Lung microvascular endothelial cell (primary cell): ENCODE results near the gene CORIN. TPM values are rescaled to one million over a fixed set of nuclear protein-coding genes. Genes with fewer than 3 reads are reported as not detected.
"Not testable (repeated sequence)": the region's sequence is repeated elsewhere in the genome, so short reads cannot be mapped to it uniquely, and the experiment has no call there.

Source experiments
- DNase-seq, 2 donors: peaks; one replicate each; pipeline versions ENCODE4 v3.0.0 to v3.0.0-alpha.2; 2010; ENCODE audit warnings: low read depth in 2 of 2
- total RNA-seq: library from RNA; depleted of rRNA; stranded (reverse); fragments of >200 nt; gene quantifications from 2 replicates; pipeline ENCODE4 v1.2.1, GENCODE V29; 2014

Gene CORIN
- total RNA-seq, 1 donor from 2014 or later: under 0.01 TPM

GRCh38 chr4:47729131-47729680, 108.7 kb downstream of the CORIN start:
- DNase-seq: no peak

GRCh38 chr4:47721892-47722575, 115.8 kb downstream of the CORIN start:
- DNase-seq: no peak

DNA sequence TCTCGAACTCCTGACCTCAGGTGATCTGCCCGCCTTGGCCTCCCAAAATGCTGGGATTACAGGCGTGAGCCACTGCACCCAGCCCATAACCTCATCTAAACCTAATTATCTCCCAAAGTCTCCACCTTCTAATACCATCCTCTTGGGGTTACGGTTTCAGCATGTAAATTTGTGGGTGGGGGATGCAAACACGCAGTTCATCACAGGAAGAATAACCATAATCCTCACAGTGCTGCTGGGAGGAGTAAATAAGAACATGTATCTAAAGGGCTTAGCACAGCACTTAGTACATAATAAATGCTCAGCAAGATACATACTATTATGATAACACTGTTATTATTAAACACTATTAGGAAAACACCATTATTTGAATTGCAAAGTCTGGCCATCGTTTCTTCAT, 116.4 kb downstream of the CORIN start:
- DNase-seq: no peak

- DNase-seq: no peak
Observed at GRCh38 chr4:47720787-47721186, 117.1 kb downstream of the CORIN start.

GRCh38 chr4:47719576-47719975, 118.3 kb downstream of the CORIN start:
- no peak for DNase-seq

GRCh38 chr4:47718696-47719095, 119.2 kb downstream of the CORIN start:
- DNase-seq: no peak

- DNase-seq: no peak
Observed at GRCh38 chr4:47717188-47717587, 120.7 kb downstream of the CORIN start.

DNA sequence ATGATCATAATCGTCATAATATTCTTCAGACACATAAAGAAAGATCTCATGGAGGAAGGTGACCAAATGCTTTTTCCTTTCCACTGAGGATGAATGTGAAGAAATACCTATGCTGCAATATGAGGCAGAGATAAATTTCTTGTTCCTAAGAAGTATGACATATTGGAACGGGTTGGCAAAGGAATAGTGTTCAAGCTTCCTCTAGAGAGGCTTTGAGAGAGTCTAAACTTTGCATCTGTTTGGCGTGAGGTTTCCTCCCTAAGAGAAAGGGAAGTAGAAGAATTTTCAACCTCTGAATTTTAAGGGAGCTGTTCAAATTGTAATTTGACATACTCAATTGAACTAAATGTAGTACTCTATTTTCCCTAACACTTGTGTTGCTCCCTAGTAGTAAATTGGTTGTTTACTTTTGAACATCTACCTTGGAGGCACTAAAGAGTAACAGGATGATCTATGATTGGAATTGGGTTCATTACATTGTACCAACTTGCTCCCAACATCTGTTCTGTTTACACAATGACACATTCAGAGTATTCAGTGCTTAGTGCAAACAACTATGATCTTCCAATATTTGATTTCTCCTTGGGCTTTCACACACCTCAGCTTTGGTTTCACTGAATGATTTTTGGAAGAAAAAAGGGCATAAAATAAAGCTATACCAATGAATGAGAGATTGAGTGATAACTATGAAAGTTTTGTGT, 122.0 kb downstream of the CORIN start:
- no peak for DNase-seq

DNA sequence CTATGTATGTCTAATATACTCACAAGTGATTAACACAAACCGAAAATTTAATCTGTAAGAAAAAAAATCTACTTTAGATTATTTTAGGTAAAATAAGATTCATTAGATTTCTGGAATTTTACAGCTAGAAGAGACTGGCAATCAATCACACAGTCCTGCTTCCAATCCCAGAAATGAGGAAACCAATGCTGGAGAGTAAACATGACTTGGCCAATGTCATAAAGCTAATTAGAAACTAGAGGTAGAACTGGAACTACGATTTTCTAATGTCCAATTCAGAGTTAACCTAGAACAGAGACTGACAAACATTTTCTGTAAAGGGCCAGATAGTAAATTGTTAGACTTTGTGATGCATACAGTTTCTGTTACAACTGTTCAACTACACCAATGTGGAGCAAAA, 123.6 kb downstream of the CORIN start:
- no peak for DNase-seq

GRCh38 chr4:47713129-47713834, 124.6 kb downstream of the CORIN start:
- no peak for DNase-seq

- DNase-seq: no peak
Observed at GRCh38 chr4:47711646-47712045, 126.2 kb downstream of the CORIN start.

- DNase-seq: no peak
Observed at GRCh38 chr4:47711183-47711582, 126.7 kb downstream of the CORIN start.

DNA sequence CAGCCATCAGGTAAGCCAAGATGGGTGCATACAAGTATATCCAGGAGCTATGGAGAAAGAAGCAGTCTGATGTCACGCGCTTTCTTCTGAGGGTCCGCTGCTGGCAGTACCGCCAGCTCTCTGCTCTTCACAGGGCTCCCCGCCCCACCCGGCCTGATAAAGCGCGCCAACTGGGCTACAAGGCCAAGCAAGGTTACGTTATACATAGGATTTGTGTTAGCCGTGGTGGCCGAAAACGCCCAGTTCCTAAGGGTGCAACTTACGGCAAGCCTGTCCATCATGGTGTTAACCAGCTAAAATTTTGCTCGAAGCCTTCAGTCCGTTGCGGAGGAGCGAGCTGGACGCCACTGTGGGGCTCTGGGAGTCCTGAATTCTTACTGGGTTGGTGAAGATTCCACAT, 131.5 kb downstream of the CORIN start:
- not testable (repeated sequence) for DNase-seq

DNA sequence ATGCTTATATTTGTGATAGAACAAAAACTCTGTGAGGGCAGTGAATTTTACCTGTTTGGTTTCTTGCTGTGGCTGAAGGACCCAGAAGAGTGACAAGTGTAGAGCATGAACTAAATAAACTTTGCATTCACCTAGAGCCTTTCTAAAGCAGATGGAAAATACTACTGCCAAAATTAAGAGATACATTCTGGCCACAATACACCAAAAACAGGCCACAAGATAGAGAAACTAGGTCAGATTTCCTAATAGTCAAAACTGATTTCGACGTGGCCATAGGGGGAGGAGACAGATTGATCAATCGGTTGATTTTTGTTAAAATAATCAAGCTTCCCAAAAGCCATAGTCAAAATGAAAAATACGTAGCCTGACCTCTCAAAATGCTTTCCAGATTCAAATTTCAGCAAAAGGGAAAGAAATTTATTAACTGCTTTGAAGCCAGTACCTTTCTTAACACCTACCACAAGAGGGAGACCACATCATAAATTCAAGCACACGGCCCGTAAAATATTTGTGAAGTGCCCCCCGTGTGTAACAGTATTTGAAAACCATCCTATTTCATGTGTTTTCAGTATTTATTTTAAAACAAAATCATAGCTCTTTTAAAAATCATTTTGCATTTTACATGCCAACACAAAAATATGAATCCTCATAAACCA, 132.4 kb downstream of the CORIN start:
- DNase-seq: peak; percentile 35 to 56

GRCh38 chr4:47704693-47705325, 133.1 kb downstream of the CORIN start:
- DNase-seq: peak; percentile 32 to 63

DNA sequence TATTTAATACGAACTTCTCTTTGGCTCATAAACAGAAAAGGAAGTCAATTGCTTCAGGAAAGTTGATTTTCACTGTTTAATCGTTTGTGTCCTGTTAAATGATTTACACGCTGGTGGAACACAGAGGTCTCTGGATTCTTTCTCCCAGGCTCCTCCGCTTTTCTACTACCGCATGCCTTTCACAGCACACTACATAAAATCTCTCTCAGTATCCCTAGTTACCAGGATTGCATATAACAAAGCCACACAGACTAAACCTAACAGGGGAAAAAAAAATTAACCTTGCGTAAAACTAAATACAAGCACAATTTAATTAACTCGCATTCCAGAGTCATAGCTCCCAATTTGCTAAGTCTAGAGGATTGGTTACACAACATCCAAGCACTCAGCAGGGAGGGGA, 133.9 kb downstream of the CORIN start:
- DNase-seq: no peak

DNA sequence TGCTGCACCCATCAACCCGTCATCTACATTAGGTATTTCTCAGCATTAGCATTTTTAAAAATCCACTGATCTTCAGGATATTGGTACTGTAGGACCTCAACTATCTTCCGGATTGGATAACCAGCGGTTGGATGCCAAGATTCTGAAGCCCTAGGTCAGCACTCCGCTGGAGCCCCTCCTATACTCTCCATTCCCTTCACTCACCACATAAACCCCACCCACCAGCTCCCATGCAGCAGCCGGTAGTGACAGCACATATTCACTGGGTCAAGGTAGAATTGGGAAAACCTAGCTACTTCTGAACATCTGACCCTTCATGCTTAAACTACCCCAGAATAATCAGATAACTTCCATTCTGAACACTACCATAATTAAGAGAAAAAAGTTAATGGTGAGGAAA, 134.9 kb downstream of the CORIN start:
- no peak for DNase-seq

- no peak for DNase-seq
Observed at GRCh38 chr4:47701286-47701685, 136.6 kb downstream of the CORIN start.

- DNase-seq: no peak
Observed at GRCh38 chr4:47698837-47699236, 139.0 kb downstream of the CORIN start.

GRCh38 chr4:47696823-47697222, 141.0 kb downstream of the CORIN start:
- DNase-seq: no peak

DNA sequence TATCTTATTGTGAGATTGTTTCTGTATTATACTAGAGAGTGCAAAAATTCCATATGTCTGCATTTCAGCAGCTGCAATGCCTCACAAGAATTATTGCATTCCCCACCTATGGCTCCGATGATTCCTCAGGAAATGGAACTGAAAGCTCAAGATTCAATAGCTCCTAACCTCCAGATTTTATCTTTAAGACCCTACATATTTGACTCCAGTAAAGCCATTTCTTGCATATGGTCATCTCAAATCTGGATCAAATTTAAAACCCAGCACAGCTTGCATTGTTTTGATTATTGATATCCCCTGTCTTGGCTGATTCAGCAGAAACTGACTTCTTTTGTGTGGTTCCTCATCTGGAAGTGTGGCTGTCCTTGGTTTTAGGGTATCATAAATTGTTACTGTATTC, 142.6 kb downstream of the CORIN start:
- DNase-seq: no peak
